AG04449 (cell line): ENCODE results near the gene UCKL1.

Source experiments
- CTCF ChIA-PET: fragments of 350-600 bp; formaldehyde crosslinking; extraction: SDS; loops from one replicate; lab custom pipeline; 2021; ENCODE audit warnings: antibody characterized with exemption; lab: Yijun Ruan, JAX
- POLR2A ChIA-PET: fragments of 400-600, 350-600 bp; formaldehyde crosslinking; extraction: SDS; loops from one replicate; lab custom pipeline; 2020; ENCODE audit warnings: antibody characterized with exemption, inconsistent platforms; lab: Yijun Ruan, JAX
- DNase-seq: peaks from one replicate; pipeline ENCODE4 v3.0.0-alpha.2; 2010; ENCODE audit warnings: low read depth, low spot score
- H3K4me3 ChIP-seq: 2 replicates; pipeline ENCODE4 v1.5.1; 2011; ENCODE audit warnings: low read depth, mild to moderate bottlenecking, control low read depth, low read length
- TF ChIP-seq, protein P1 (sequence below): IDR thresholded peaks from one replicate; pipeline ENCODE4 v1.5.1; 2011; ENCODE audit warnings: mild to moderate bottlenecking, moderate library complexity, low read length, control low read depth, inconsistent platforms; ENCODE audit not compliant: insufficient read depth; ENCODE audit errors: missing control alignments

Gene UCKL1

DNA sequence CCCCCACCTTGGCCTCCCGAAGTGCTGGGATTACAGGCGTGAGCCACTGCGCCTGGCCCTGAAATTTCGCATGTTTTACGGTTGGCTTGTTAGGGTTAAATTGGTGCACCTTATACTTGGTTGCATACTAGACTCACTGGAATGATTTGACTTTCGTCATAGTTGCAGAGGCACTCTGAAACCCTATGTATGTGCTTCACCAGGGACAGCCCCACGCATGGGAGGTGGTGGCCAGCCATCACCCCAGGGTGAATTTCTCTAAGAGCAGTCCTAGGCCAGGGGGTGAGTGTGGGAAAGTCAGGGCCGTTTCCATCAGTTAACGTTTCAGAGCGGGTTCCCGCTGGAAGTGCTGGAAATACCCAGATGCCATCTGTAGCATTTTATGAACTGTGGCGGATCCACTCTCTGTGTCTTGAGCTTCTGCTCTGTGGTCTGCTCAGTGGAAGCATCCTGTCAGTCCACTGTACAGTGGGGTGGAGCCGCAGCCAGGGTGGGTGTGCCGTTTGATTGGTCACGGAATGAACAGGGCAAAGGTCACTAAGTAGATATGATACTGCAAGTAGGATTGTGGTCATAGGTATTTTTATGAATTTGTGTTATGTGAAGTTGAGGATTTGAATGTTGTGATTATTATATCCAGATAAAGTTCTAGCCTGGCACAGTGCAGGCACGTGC, 48.1 kb downstream of the UCKL1 start:
- no peak overlapping the region for H3K4me3 ChIP-seq
- TF ChIP-seq, protein P1, sequence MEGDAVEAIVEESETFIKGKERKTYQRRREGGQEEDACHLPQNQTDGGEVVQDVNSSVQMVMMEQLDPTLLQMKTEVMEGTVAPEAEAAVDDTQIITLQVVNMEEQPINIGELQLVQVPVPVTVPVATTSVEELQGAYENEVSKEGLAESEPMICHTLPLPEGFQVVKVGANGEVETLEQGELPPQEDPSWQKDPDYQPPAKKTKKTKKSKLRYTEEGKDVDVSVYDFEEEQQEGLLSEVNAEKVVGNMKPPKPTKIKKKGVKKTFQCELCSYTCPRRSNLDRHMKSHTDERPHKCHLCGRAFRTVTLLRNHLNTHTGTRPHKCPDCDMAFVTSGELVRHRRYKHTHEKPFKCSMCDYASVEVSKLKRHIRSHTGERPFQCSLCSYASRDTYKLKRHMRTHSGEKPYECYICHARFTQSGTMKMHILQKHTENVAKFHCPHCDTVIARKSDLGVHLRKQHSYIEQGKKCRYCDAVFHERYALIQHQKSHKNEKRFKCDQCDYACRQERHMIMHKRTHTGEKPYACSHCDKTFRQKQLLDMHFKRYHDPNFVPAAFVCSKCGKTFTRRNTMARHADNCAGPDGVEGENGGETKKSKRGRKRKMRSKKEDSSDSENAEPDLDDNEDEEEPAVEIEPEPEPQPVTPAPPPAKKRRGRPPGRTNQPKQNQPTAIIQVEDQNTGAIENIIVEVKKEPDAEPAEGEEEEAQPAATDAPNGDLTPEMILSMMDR = no peak
- no peak for DNase-seq
- ChIA-PET POLR2A (no interaction called here), CTCF (interaction anchor here (1.6 to 4.5 kb wide), 2 partner anchors 12 to 66 kb away, joined by 4 to 23 read pairs; partner anchors contain the start of gene DNAJC5)

DNA sequence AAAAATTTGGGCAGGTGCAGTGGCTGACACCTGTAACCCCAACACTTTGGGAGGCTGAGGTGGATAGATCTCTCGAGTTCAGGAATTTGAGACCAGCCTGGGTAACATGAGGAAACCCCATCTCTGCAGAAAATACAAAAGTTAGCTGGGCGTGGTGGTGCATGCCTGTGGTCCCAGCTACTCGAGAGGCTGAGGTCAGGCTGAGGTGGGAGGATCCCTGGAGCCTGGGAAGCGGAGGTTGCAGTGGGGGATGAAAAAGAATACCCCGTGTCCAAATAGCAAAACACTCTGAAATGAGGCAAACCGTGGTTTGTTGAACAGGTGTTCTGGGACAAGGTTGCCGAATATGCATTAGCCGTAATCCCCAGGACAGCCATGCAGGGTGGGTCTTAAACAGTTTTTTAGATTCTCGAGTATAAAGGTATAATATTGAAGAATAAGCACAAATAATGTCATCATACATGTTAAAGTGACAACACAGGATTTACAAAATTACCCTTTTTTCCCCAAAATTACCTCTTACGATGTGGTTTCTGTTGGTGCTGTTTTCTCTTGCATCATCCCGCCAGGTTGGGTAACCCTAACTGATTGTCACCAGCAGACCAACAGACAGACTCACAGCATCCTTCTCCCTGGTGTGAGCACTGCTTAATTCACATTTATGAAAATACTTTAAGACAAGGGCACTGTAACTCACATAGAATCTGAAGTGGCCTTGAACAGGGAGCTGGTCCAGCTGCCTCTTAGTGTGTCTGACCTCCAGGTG, 52.2 kb downstream of the UCKL1 start:
- ChIA-PET POLR2A (no interaction called here), CTCF (interaction anchor here (0.8 kb wide), 1 partner anchor 11 kb away, joined by 4 read pairs; no protein-coding TSS in a partner anchor)
- H3K4me3 ChIP-seq = no peak overlapping the region
- DNase-seq = no peak
- TF ChIP-seq, protein P1 = no peak

DNA sequence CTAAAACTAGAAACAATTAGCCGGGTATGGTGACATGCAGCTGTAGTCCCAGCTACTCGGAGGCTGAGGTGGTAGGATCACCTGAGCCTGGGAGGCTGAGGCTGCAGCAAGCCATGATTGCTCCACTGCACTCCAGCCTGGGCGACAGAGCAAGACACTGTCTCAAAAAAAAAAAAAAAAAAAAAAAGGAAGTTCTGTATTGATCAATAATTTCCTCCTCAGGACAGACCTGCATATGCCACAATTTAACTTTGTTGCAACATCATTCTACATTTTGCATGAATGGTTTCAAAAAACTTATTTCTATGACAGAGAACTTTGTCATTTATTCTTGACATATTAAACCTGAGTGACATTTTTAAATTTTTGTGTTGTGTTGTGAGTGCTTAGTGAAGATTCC, 55.8 kb downstream of the UCKL1 start:
- POLR2A ChIA-PET = no interaction called here
- H3K4me3 ChIP-seq = no peak overlapping the region
- CTCF ChIA-PET = interaction anchor here (1.7 kb wide), 1 partner anchor 9 kb away, joined by 4 read pairs; no protein-coding TSS in a partner anchor
- no peak for DNase-seq
- TF ChIP-seq, protein P1 = no peak

DNA sequence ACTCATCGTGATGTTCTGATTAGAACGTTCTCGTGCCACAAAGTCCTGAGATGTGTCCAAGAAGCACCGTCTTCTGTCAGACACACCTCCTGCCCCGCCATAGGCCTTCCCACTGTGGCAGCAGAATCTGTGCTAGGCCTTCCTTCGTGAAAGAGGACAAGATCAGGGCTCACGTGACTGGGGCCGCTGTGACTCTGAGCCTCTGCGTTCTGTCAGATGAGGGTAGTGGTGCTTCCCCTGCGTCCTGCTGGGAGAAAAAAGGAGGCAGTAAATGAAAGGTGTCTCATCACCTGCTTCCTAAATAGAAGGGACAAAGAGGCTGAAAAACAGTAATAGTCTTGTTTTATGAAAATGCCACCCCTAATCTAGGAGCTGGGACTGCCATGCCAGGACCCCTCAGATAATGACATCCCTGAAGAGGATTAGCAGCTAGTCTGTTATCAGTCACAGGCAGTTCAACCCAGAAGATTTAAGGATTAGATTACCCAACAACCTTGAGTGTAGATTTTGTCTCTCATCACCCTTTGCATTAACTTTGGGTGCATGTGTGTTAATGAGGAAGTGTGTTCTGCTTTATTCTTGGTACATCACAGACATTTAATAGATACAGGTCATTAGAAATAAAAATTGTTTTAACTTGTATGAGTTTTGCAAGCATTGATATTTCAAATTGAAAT, 57.2 kb downstream of the UCKL1 start:
- TF ChIP-seq, protein P1 = no peak
- ChIA-PET POLR2A (no interaction called here), CTCF (interaction anchor here (1.7 kb wide), 1 partner anchor 11 kb away, joined by 4 read pairs; no protein-coding TSS in a partner anchor)
- no peak overlapping the region for H3K4me3 ChIP-seq
- DNase-seq = no peak

DNA sequence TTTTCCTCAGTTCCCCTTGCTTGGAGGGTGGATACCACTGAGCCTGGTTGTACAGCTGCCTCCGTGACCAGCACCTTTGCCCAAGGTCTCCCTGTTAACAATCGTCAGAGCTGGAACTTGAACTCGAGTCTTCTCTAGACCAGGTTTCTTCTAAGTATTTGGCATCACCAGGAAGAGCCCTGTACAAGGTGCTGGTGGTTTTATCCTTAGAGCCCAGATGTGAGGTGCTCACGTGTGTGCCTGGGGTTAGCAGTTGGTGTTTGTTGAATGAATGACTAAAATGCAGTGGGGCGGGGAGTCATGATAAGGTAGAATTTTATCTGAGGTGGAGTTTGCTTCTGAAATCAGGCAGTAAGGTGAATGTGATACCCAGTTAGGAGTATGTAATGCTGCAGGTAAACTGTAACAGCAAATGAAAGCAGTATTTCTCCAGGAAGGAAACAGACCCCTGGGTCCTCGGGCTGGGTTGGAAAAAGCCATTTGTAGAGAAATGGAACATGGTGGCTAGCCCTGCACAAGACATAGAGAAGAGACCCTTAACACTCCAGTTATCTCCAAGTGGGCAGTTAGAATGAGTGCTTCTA, 58.1 kb downstream of the UCKL1 start:
- no peak overlapping the region for H3K4me3 ChIP-seq
- TF ChIP-seq, protein P1 = no peak
- ChIA-PET POLR2A (no interaction called here), CTCF (interaction anchor here (3.9 kb wide), 1 partner anchor 10 kb away, joined by 23 read pairs; no protein-coding TSS in a partner anchor)
- DNase-seq = no peak
